Measurements from ENCODE around the gene GRID2. TPM values are rescaled to one million over a fixed set of nuclear protein-coding genes. Genes with fewer than 3 reads are reported as not detected.

GRID2 gene
- total and polyA plus RNA-seq, 2 of the 13 experiments (the other 11 are each of a cell fraction or from before 2014, with no cell fraction given) = not detected

DNA sequence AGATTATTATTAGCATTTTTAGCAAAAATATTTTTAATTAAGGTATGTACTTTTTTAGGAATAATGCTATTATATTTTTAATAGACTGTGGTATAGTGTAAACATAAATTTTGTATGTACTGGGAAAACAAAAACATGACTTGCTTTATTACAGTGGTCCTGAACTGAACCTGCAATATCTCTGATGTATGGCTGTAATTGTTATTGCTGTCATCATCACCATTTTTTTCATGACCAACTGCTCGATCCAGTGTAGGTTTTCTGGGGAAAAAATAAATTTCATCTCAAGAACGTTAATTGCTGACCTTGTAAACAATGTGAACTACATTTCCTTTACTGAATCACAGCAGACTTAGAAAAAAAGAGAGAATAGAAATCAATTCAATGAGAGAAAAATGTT lies 1441.2 kb downstream of the GRID2 start:
- H2AFZ ChIP-seq (ENCODE audit: low read length) = no peak overlapping the region
- FAIRE-seq (no peak), DNase-seq (ENCODE audit: low spot score) (no peak), ATAC-seq (no peak)
- H3K4me2 ChIP-seq (ENCODE audit: low read depth, low read length) = no peak overlapping the region
- no peaks in the 10 kb centered on the region for H3K4me1 ChIP-seq (ENCODE audit: insufficient read depth, low read length)
- TF ChIP-seq FOXK2 (IDR thresholded peaks at IDR 0.05) = no peak
- TF ChIP-seq ZNF253 (CRISPR knock-in tag; IDR thresholded peaks at IDR 0.05; ENCODE audit: borderline replicate concordance) = no peak
- TF ChIP-seq ZNF431 (CRISPR knock-in tag; IDR thresholded peaks at IDR 0.05; ENCODE audit: borderline replicate concordance, low read depth) = no peak
- no peak for TF ChIP-seq TBL1XR1 (IDR thresholded peaks at IDR 0.05; ENCODE audit: borderline replicate concordance, low read length, partially characterized antibody)
- TF ChIP-seq SNAPC2 (CRISPR knock-in tag; IDR thresholded peaks at IDR 0.05) = no peak
- TF ChIP-seq ZSCAN12 (CRISPR knock-in tag; IDR thresholded peaks at IDR 0.05) = no peak
- no peak for TF ChIP-seq KAT7 (CRISPR knock-in tag; IDR thresholded peaks at IDR 0.05; ENCODE audit: borderline replicate concordance)
- TF ChIP-seq REPIN1 (CRISPR knock-in tag; IDR thresholded peaks at IDR 0.05; ENCODE audit: borderline replicate concordance, low read depth) = no peak
- TF ChIP-seq KLF9 (CRISPR knock-in tag; IDR thresholded peaks at IDR 0.05; ENCODE audit: low read depth) = no peak
- TF ChIP-seq, protein P1, sequence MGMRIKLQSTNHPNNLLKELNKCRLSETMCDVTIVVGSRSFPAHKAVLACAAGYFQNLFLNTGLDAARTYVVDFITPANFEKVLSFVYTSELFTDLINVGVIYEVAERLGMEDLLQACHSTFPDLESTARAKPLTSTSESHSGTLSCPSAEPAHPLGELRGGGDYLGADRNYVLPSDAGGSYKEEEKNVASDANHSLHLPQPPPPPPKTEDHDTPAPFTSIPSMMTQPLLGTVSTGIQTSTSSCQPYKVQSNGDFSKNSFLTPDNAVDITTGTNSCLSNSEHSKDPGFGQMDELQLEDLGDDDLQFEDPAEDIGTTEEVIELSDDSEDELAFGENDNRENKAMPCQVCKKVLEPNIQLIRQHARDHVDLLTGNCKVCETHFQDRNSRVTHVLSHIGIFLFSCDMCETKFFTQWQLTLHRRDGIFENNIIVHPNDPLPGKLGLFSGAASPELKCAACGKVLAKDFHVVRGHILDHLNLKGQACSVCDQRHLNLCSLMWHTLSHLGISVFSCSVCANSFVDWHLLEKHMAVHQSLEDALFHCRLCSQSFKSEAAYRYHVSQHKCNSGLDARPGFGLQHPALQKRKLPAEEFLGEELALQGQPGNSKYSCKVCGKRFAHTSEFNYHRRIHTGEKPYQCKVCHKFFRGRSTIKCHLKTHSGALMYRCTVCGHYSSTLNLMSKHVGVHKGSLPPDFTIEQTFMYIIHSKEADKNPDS (CRISPR knock-in tag; IDR thresholded peaks at IDR 0.05) = no peak
- TF ChIP-seq SMAD1 (CRISPR knock-in tag; IDR thresholded peaks at IDR 0.05; ENCODE audit: borderline replicate concordance, low read depth) = no peak
- TF ChIP-seq PBX3 (CRISPR knock-in tag; IDR thresholded peaks at IDR 0.05; ENCODE audit: borderline replicate concordance) = no peak
- no peak for TF ChIP-seq ZNF850 (CRISPR knock-in tag; conservative IDR thresholded peaks at IDR 0.05)
- TF ChIP-seq TOPORS (CRISPR knock-in tag; IDR thresholded peaks at IDR 0.05) = no peak
- TF ChIP-seq ZNF430 (CRISPR knock-in tag; IDR thresholded peaks at IDR 0.05) = no peak
- TF ChIP-seq, protein P2, sequence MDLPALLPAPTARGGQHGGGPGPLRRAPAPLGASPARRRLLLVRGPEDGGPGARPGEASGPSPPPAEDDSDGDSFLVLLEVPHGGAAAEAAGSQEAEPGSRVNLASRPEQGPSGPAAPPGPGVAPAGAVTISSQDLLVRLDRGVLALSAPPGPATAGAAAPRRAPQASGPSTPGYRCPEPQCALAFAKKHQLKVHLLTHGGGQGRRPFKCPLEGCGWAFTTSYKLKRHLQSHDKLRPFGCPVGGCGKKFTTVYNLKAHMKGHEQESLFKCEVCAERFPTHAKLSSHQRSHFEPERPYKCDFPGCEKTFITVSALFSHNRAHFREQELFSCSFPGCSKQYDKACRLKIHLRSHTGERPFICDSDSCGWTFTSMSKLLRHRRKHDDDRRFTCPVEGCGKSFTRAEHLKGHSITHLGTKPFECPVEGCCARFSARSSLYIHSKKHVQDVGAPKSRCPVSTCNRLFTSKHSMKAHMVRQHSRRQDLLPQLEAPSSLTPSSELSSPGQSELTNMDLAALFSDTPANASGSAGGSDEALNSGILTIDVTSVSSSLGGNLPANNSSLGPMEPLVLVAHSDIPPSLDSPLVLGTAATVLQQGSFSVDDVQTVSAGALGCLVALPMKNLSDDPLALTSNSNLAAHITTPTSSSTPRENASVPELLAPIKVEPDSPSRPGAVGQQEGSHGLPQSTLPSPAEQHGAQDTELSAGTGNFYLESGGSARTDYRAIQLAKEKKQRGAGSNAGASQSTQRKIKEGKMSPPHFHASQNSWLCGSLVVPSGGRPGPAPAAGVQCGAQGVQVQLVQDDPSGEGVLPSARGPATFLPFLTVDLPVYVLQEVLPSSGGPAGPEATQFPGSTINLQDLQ (CRISPR knock-in tag; IDR thresholded peaks at IDR 0.05) = no peak
- no peak for TF ChIP-seq DMTF1 (CRISPR knock-in tag; IDR thresholded peaks at IDR 0.05)
- no peak for TF ChIP-seq ZNF3 (CRISPR knock-in tag; IDR thresholded peaks at IDR 0.05)
- no peak for TF ChIP-seq ZNF160 (CRISPR knock-in tag; IDR thresholded peaks at IDR 0.05)
- 1% methylated on average over 2 of the region's 2 CpGs for WGBS (ENCODE audit: low lambda C conversion rate)
- H3K36me3 ChIP-seq (replicated peaks in 1 of 2; ENCODE audit: control insufficient read depth in 1 of 2, insufficient read depth in 2 of 2, low read length in 2 of 2) = no peaks in the 10 kb centered on the region
- H3K9me3 ChIP-seq (ENCODE audit: low read length) = no peaks in the 10 kb centered on the region
- H3K27ac ChIP-seq (ENCODE audit: extremely low read length, insufficient read depth, low read length) = no peak overlapping the region
- H3K9ac ChIP-seq (ENCODE audit: insufficient read depth, low read depth, low read length) = no peak overlapping the region
- no peaks in the 10 kb centered on the region for H4K20me1 ChIP-seq (ENCODE audit: insufficient read depth, low read length)
- no peaks in the 10 kb centered on the region for H3K27me3 ChIP-seq (ENCODE audit: control insufficient read depth in 1 of 2, insufficient read depth in 2 of 2, low read length in 2 of 2)
- intact Hi-C loops (cut with micrococcal nuclease; ENCODE audit: unreplicated experiment) (no loop called here), in situ Hi-C loops (cut with HindIII; ENCODE audit: extremely low pct_ligation_motif_present, low pct_unique_long_range_greater_than_20kb) (no loop called here)
- BruUV-seq (replicated peaks) = no TSS peak
- H3K79me2 ChIP-seq (ENCODE audit: insufficient read depth, low read length) = no peaks in the 10 kb centered on the region
- ChIA-PET POLR2A (no interaction called here), CTCF (ENCODE audit: low intra/inter-chr PET ratio, low total read pairs) (no interaction called here)
- no peak overlapping the region for H3K4me3 ChIP-seq (replicated peaks in 1 of 3; ENCODE audit: insufficient read depth in 1 of 3, low read depth in 2 of 3, low read length in 3 of 3)

Data from HepG2 (cell line).